GM18868 (cell line): ENCODE data around the gene PABPC1L2A.
"Not testable (repeated sequence)": the region's sequence is repeated elsewhere in the genome, so short reads cannot be mapped to it uniquely, and the experiment has no call there.

Experiments
- ATAC-seq: cut with Tn5 transposase; IDR thresholded peaks from one replicate; pipeline ENCODE4 v1.9.1; 2021; ENCODE audit warnings: mild to moderate bottlenecking, moderate library complexity; ENCODE audit not compliant: unreplicated experiment

The PABPC1L2A gene

DNA sequence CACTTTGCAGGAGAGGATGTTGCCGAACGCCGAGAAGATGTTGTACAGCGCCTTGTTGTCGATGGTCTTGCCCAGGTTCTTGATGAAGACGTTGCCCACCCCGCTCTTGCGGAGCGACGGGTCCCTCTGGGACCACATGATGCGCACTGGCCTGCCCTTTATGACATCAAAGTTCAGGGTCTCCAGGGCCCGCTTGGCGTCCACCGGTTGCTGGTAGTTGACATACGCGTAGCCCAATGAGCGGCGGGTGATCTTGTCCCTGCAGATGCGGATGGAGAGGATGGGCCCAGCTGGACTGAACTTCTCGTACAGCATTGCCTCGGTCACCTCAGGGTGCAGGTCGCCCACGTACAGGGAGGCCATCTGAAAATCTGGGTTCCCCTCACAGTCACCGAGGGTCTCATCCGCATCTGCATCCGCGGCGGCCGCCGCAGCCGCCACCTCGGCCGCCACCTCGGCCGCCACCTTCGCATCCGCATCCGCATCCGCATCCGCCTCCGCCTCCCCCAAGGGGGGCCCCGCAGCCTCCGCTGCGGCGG lies at the start of gene PABPC1L2A:
PABPC1L2A (minus strand) TSS at position 489 of the 539 bp plus-strand sequence; CDS start at position 363, 126 bp downstream.
- ATAC-seq = not testable (repeated sequence)

DNA sequence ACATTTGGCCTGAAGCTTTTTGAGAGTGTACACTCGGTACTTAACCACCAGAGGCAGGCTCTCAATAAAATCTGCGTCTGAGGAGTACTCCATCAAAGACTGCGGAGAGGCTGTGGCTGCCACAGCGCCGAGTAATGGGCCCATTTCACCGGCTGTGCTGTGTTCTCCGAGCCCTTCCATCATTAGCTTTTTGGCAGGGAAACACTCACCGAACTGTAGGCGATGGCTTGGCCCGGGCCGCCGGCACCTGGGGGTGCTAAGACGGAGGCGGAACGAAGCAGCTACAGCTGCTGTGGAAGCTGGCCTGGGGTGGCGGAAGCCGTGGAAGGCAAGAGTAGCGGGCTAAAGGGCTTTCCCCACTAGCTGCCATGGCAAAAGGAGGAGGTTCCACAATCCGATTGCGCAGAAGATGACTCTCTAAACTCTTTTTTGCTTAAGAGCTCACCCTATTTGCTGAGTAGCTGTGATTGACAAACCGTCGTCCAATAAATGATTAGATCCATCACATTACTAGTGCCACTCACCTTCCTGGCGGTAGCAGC lies 48.5 kb upstream of the PABPC1L2A start:
- no peak for ATAC-seq

DNA sequence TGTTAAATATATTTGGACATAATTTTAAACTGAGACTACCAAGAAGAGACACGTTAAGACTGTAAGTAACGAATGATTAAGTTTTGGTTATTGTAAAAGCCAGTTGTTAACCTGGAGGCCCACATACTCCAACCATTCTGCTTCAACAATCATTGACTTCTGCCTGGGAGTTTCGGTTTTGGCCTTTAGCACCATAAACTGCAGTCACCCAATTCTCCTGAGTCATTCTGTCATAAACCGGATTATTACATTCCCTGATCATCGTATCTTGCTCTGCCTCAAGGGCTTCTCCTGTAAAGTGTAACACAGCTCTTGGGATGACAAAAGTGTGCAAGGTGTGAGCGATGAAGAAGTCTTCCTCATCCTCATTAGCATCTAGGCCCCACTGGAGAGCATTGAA lies 46.9 kb upstream of the PABPC1L2A start:
- ATAC-seq = no peak

DNA sequence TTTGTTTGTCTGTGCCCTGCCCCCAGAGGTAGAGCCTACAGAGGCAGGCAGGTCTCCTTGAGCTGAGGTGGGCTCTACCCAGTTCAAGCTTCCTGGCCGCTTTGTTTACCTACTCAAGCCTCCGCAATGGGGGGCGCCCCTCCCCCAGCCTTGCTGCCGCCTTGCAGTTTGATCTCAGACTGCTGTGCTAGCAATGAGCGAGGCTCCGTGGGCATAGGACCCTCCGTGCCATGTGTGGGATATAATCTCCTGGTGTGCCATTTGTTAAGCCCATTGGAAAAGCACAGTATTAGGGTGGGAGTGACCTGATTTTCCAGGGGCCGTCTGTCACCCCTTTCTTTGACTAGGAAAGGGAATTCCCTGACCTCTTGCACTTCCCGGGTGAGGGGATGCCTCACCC lies 20.2 kb upstream of the PABPC1L2A start:
- not testable (repeated sequence) for ATAC-seq

DNA sequence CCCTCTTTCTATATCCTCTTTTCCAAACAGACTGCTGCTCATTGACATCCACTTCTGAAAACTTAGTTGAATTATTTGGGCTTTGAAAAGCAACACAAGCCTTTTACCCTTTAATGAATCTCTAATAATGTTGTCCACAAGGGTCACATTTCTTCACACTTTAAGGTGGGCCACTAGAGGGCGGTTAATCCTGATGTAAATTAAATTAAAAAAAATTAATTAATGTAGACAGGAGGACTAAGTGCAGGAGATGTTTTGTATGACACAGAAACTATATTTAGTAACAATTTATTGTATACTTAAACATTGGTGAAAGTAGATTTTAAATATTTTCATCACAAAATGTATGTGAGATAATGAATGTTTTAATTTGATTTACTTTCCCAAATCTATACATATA lies 7.5 kb upstream of the PABPC1L2A start:
- ATAC-seq = not testable (repeated sequence)

DNA sequence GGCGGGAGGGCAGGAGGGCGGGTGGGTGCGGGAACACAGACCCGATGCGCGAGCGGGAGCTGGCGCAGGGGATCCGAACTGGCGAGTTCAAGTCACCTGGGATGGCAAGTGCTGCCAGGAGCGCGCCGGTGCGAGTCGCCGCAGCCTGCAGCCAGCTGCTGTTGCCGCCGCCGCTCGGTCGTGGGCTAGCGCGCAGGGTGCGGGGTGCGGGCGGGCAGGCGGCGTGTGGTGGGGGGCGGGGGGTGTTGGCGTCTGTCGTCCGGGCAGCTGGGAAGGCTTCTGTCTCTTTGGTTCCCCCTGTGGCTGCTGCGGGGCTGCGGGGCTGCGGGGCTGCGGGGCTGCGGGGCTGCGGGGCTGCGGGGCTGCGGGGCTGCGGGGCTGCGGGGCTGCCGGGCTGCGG lies 572 bp upstream of the PABPC1L2A start:
- not testable (repeated sequence) for ATAC-seq

DNA sequence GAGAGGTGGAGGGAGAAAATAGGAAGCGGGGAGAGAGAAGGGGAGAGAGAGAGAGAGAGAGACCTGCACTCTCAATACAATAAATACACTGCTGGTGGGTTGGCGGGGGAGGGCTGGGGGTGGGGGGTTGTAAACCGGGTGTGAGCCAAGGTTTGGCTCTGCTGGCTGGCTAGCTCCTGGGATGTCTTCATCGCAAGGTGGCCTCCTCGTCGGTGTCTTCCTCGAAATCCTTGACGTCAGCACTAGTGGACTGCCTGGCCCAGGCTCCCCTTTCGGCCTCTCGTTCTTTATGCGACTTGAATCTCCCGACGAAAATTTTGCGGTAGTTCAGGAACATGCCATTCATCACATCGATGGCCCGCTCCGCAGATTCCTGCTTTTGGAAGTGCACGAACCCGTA lies 715 bp downstream of the PABPC1L2A start:
- not testable (repeated sequence) for ATAC-seq

DNA sequence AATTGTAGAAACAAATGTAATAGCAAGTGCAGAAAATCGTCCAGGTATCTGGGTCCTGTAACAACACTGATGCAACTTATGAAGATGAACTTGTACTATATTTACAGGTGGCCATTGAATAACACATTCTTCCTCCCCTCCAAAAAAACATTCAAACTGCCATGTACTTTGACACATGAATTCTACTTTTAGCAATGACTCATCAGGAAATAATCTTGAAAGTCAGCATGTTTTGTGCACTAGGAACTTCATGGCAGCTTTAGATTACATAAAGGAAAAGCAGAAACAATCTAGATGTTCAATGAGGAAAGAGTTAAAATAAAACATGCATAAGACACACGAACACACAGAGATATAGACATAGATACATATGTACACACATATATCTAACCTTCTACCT lies 2.5 kb downstream of the PABPC1L2A start:
- no peak for ATAC-seq

DNA sequence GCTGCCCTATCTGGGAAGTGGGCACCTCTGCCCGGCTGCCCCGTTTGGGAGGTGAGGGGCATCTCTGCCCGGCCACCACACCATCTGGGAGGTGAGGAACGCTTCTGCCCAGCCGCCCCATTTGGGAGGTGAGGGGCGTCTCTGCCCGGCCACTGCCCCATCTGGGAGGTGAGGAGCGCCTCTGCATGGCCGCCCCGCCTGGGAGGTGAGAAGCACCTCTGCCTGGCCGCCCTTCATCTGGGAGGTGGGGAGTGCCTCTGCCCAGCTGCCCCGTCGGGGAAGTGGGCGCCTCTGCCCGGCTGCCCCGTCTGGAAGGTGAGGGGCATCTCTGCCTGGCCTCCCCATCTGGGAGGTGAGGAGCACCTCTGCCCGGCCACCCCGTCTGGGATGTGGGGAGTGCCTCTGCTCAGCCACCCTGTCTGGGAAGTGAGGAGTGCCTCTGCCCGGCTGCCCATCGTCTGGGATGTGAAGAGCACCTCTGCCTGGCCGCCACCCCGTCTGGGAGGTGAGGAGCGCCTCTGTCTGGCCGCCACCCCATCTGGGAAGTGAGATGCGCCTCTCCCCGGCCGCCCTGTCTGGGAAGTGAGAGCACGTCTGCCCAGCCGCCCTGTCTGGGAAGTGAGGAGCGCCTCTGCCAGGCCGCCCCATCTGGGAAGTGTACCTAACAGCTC lies 9.8 kb downstream of the PABPC1L2A start:
- no peak for ATAC-seq

DNA sequence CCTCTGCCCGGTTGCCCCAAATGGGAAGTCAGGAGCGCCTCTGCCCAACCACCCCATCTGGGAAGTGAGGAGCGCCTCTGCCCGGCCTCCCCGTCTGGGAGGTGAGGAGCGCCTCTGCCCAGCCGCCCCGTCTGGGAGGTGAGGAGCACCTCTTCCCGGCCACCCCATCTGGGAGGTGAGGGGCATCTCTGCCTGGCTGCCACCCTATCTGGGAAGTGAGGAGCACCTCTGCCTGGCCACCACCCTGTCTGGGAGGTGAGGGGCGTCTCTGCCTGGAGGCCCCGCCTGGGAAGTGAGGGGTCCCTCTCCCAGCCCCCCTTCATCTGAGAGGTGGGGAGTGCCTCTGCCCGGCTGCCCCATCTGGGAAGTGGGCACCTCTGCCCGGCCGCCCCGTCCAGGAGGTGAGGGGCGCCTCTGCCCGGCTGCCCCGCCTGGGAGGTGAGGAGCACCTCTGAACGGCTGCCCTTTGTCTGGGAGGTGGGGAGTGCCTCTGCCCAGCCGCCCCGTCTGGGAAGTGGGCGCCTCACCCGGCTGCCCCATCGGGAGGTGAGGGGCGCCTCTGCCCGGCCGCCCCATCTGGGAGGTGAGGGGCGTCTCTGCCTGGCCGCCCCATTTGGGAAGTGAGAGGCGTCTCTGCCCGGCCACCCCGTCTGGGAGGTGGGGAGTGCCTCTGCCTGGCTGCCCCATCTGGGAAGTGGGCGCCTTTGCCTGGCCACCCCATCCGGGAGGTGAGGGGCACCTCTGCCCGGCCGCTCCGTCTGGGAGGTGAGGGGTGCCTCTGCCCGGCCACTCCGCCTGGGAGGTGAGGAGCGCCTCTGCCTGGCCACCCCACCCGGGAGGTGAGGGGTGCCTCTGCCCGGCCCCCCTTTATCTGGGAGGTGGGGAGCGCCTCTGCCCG lies 10.6 kb downstream of the PABPC1L2A start:
- ATAC-seq = no peak

DNA sequence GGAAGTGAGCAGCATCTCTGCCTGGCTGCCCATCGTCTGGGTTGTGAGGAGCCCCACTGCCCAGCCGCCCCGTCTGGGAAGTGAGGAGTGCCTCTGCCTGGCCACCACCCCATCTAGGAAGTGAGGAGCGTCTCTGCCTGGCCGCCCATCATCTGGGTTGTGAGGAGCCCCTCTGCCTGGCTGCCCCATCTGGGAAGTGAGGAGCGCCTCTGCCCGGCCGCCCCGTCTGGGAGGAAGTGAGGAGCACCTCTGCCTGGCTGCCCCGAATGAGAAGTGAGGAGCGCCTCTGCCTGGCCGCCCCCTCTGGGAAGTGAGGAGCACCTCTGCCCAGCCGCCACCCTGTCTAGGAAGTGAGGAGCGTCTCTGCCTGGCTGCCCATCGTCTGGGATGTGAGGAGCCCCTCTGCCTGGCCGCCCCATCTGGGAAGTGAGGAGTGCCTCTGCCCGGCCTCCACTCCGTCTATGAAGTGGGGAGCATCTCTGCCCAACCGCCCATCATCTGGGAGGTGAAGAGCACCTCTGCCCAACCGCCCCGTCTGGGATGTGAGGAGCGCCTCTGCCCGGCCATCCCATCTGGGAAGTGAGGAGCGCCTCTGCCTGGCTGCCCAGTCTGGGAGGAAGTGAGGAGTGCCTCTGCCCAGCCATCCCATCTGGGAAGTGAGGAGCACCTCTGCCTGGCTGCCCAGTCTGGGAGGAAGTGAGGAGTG lies 11.4 kb downstream of the PABPC1L2A start:
- ATAC-seq = not testable (repeated sequence)

DNA sequence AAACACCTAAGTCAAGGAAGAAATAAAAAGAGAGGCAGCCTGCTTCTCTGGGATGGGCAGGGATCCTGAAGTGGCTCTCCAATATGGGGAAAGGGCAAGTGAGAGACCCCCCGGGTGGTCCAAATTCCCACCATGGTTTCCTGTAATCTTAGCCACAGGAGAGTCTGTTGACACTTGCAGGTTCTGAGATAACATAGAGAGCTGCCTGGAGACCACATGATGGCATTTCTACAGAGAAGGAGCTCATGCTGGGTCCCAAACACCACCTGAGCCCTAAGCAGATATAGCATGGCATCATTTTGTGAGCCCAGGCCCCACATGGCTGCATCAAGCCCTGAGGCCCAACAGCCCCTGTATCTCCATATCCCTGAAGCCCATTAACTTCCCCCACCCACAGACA lies 50.4 kb downstream of the PABPC1L2A start:
- no peak for ATAC-seq
